Central memory CD4-positive, alpha-beta T cell (primary cell): ENCODE data around the gene NIPSNAP2.
"Not testable (repeated sequence)": the region's sequence is repeated elsewhere in the genome, so short reads cannot be mapped to it uniquely, and the experiment has no call there.

ENCODE experiments used
- DNase-seq: peaks from one replicate; pipeline ENCODE4 v3.0.0; 2022
- total RNA-seq, 3 experiments: gene quantifications; one replicate each; lab custom pipeline; 2026; lab: John Stamatoyannopoulos, UW

NIPSNAP2 gene
- total RNA-seq = 24.5 to 53.2 (median 32.9) reads per million in 3 experiments

- peak; percentile 65 for DNase-seq
Measured at GRCh38 chr7:55964261-55965099, at the start of gene NIPSNAP2. TSS of gene NIPSNAP2 (plus strand) at chr7:55964585. CDS start at chr7:55964610, 25 bp downstream.

DNA sequence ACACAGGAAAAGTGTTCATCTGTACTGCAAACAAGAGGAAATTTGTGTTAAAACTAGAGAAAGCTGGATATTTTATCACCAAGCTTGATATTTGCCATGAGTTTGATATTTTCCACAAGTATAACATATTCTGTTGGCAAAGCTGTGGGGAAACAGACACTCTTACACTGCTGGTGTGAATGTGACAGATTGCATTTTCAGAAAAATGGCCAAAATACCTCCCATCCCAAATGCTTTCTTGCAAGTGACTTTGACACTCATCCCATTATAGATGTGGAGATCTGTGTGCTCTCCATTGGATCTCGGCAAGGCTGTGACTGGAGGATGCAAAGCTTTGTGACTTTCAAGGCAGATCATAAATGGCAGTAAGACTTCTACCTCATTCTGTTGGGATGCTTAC is 46.6 kb upstream of the NIPSNAP2 start:
- DNase-seq = no peak

DNA sequence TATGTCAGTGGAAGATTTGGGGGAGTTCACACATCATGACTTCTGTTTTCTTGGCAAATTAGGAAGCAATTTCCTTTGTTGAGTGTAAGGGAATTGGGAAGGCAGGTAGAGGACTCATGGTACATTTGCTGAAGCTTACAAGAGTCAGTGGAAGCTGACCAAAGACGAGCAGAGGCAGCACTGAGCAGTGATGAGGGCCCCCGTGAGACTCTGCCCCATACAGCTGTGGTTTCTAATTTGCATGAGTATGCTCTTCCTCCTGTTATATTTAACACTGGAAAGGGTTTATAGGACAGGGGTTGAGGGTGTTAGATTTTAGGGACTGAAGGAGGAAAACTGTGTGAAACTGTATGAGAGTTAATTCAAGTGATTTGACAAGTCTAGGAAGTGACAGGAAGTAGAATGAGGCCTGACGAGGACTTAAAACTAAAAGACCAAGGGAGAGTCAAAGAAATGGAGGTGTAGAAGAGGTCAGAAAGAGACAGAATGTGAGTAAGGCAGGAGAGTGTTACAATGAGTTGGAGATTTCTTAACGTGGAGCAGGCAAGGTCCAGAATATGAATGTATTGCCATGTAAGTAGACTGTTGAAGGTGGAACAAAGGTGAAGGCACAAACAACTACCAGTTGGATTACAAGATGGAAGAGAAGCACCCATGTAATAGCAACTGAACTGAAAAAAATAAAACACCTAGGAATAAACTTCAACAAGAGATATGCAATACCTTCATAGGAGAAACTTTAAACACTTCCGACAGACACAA is 36.2 kb upstream of the NIPSNAP2 start:
- no peak for DNase-seq

DNA sequence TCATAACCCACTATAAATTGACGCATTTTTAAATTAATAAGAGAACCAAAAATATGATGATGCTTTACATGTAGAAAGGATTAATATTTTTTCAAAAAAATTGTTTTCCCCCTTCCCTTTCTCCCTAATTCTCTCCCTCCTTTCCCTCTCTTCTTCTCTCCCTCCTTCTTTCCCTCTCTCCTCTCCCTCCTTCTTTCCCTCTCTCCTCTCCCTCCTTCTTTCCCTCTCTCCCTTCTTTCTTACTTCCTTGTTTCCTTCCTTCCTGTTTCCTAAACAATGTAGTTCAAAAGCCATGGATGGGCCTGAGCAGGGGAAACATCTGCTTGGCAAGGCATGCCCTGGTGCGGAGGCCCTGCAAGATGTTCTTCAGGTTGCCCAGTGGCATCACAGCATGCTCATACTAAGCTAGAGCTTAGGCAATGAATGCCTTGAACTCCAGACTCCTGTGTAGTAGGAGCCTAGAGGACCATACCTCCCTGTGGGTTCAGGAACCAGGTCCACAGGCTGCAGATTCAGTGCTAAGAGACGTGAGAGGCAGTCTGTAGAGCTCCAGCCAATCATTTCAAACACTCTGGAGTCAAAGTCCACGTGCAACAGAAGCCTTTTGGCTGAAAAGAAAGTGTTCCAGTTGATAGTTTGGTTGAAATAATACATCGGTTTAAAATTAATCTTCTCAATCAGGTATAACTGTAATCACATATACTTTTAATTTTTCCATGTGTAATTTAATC is 32.8 kb upstream of the NIPSNAP2 start:
- DNase-seq = no peak

GRCh38 chr7:55939514-55940123 is 24.8 kb upstream of the NIPSNAP2 start:
- DNase-seq = no peak

GRCh38 chr7:55946545-55946944 is 17.8 kb upstream of the NIPSNAP2 start:
- no peak for DNase-seq

DNA sequence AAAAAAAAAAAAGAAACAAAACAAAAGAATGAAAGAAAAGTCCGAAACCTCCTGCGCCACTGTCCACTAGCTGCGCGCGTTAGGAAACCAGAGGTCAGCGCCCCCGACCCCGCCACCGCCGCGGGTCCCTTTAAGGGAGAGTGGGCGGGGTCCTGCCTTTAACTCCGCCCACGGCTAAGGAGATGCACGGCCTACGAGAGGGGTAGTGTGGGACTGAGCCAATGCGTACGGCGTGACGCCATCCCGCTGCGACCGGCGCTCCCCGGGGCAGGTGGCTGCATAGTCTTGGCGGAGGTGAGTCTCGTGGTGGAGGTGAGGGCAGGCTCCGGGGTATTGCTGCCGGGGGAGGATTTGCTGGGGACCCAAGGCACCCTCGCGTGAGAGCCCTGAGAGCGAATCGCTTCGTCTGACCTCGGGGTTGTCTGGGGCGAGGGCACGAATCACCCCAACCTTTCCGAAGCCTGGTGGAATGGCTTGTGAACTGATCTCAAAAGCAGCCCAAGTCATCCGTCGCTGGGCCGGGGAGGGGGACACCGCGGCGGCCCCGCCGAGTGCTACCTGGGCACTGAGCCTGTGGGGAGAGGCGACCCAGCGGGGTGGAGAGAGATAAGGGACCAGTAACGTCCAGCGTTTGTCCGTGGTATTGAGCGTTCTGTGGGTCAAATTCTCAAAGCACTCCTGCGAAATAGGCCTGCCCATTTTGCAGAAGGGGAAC is 12.6 kb upstream of the NIPSNAP2 start, which contains the start of gene MRPS17:
MRPS17 (plus strand) TSS at position 241 of the 715 bp plus-strand sequence. CDS start 1,319 bp downstream, outside the sequence.
- DNase-seq = peak; percentile 94

- DNase-seq = not testable (repeated sequence)
Measured at GRCh38 chr7:55952352-55952671, 12.1 kb upstream of the NIPSNAP2 start.

GRCh38 chr7:55953707-55954475 is 10.5 kb upstream of the NIPSNAP2 start:
- no peak for DNase-seq

GRCh38 chr7:55957190-55957589 is 7.2 kb upstream of the NIPSNAP2 start:
- DNase-seq = no peak

GRCh38 chr7:55962014-55962413 is 2.4 kb upstream of the NIPSNAP2 start:
- no peak for DNase-seq

DNA sequence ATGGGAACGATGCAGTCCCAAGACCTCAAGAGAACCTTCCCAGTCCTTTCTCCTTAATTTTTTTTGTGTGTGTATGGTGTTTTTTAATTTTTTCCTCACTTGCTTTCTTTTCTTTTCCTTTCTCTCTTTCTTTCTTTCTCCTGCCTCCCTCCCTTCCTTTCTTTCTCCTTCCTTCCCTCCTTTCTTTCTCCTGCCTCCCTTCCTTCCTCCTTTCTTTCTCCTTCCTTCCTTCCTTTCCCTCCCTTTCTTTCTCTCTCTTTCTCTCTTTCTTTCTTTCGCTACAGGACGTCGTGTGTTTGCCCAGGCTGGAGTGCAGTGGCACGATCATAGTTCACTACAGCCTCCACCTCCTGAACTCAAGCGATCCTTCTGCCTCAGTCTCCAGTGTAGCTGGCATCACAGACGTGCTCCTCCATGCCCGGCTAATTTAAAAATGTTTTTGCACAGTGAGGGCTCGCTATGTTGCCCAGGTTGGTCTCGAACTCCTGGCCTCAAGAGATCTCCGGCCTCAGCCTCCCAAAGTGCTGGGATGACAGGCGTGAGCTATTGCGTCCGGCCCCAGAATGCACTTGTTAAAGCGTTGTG is 709 bp upstream of the NIPSNAP2 start:
- DNase-seq = no peak

DNA sequence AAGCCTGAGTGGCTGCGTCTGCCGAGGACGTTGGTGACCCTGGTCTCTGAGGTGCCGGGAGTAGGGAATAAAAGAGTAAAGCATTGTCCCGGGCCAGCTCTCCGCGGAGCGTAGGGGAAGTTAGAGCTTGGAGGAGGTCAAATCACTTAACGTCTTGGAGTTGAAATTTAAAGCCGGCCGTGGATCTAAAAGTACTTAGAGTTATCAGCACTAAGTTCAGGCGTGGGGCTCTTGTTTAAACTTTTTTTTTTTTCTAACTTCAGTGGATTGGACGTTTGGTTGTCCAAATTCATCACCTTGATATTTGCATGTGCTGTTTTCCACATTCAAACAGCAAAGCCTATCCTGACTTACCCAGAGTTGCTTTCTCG is 700 bp downstream of the NIPSNAP2 start:
- DNase-seq = no peak

GRCh38 chr7:55965805-55966421 is 1.5 kb downstream of the NIPSNAP2 start:
- no peak for DNase-seq

- DNase-seq = no peak
Measured at GRCh38 chr7:55966851-55967250, 2.5 kb downstream of the NIPSNAP2 start.

DNA sequence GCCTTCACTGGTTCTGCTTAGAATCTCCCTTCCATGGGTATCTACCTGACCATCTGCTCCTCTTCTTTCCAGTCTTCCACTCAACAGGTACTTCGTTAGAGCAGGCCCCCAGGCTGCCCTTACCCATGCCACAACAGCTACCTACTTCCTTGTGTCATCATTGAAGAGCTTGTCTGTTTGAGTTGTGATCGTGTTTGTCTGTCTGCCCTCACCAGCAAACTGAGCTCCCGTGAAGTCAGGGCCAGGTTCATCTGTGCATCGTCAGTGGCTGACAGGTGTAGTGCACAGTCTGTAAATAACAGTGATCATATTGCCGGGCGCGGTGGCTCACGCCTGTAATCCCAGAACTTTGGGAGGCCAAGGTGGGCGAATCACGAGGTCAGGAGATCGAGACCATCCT is 5.0 kb downstream of the NIPSNAP2 start:
- no peak for DNase-seq

DNA sequence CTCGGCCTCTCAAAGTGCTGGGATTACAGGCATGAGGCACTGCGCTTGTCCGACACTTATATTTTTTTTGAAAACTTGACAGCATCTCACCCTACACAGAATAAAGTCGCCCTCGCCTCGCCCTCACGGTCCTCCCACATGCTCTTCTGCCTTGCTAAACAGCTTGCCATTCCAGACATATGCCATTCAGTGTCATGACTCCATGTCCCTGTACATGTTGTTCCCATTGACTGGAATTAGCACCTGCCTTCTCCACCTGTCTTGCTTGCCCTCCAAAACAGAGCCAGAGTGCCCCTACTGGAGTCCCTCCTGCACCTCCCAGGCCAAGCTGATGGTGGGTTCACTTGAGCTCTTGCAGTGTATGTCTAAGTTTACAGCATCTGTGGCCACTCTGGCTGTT is 6.2 kb downstream of the NIPSNAP2 start:
- no peak for DNase-seq

- DNase-seq = no peak
Measured at GRCh38 chr7:55970978-55971377, 6.6 kb downstream of the NIPSNAP2 start.

DNA sequence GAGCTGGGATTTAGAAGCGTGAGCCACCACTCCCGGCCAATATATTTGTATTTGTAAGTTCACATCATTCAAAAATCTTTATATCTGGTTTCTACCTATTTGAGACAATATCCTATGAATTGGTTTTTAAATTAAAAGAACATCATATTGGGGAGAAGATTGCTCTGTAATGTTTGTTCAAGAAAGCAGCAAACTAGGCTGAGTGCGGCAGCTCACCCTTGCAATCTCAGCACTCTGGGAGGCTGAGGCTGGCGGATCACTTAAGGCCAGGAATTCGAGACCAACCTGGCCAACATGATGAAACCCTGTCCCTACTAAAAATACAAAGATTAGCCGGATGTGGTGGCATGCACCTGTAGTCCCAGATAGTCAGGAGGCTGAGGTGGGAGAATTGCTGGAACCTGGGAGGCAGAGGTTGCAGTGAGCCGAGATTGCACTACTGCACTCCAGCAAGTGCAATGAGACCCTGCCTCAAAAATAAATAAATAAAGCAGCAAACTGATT is 9.4 kb downstream of the NIPSNAP2 start:
- DNase-seq = no peak

DNA sequence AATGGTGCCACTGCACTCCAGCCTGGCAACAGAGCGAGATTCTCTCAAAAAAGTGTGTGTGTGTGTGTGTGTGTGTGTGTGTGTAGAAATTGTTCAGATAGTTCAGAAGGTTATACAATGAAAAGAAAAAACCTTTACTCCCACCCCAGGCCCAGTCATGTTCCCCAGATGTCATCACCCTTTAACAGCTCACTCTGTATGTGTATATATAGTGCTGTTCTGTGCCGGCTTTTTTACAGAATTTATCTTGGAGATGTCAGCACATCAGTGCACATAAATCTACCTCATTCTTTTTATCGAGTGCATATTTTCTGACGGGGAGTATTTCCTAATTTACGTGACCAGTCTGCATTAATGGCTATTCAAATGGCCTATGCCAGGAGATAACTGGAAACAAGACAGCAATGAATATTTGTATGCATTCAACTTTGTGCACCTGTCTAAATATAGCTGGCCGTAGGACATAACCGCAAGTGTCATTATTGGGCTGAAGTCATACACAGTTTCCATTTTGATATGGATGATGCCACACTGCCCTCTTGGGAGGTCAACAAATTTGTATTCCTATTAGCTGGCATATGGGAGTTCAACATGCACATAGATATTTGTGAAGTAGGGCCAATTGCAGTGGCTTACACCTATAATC is 11.7 kb downstream of the NIPSNAP2 start:
- no peak for DNase-seq
